T47D (cell line): ENCODE results near the gene BBS9.

Experiments used
- DNase-seq, 2 experiments: peaks; one replicate each; pipeline versions ENCODE4 v3.0.0 to v3.0.0-alpha.2; 2011 to 2012; ENCODE audit warnings: low read depth in 1 of 2, low spot score in 1 of 2
- JUND ChIP-seq: IDR thresholded peaks from 2 replicates; pipeline ENCODE4 v1.6.1; 2012; ENCODE audit warnings: low read depth
- in situ Hi-C: cut with HindIII; loops from 2 replicates; pipeline ENCODE4 v1.10.0; 2016; ENCODE audit warnings: low sequenced_read_pairs, low pct_unique_long_range_greater_than_20kb

BBS9 gene

DNA sequence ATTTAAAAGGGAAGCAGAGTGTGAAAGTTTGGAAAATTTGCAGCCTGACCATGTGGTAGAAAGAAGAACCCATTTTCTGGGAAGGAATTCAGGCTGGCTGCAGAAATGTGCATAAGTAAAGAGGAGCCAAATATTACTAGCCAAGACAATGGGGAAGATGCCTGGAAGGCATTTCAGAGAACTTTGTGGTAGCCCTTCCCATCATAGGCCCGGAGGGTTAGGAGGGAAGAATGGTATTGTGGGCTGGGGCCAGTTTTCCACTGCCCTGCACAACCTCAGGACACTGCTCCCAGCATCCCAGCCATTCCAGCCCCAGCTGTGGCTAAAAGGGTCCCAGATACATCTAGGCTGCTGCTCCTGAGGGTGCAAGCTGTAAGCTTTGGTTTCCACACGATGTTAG is 497.5 kb downstream of the BBS9 start:
- no peak for TF ChIP-seq JUND
- DNase-seq, result no peak
- in situ Hi-C loops, result no loop called here

DNA sequence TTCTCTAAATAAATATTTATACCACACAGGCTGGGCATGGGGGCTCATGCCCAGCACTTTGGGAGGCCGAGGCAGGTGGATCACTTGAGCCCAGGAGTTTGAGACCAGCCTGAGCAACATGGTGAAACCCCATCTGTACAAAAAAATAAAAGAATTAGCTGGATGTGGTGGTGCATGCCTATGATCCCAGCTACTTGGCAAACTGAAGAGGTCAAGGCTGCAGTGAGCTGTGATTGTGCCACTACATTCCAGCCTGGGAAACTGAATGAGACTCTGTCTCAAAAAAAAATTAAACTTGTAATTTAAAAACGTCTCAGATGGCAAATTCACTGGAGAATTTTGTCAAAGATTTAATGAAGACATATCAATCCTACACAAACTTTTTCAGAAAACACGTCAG is 498.4 kb downstream of the BBS9 start:
- no peak for DNase-seq
- TF ChIP-seq JUND, result no peak
- in situ Hi-C loops, result no loop called here

DNA sequence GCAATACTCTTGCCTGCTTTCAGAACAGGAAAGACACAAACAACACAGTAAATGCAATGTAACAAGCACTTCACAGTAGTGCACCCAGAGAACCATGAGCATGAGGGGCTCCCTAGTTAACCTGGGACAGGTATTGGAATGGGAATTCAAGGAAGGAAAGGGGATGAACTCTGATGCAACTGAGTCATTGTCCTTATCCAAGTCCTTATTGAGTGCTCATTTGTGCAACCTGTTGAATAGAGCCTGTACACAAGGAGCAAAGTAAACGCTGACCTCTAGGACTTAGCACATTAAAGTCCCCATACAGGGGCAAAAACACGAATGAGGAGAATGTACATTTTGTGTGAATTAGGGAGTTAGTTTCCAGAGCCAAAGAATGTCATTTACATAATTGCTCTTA is 499.5 kb downstream of the BBS9 start:
- TF ChIP-seq JUND, result no peak
- no peak for DNase-seq
- in situ Hi-C loops, result no loop called here

DNA sequence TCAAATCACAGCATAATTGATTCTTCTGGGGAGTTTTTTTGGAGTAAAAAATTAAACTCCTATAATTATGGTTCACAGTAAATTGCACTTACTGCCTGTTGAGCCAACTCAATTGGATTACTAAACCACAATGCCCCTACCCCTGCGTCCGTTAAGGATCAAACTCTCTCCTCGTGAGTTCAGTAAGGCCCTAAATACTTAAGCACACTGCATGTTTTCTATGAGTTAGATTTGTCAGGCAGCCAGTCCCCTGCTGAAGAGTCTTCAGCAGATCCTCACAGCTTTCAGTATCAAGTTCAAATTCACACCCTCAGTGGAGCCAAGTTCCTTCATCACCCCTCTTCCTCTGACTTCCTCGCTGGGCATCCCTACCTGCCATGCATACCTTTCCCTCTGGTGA is 501.0 kb downstream of the BBS9 start:
- TF ChIP-seq JUND, result no peak
- in situ Hi-C loops, result no loop called here
- no peak for DNase-seq

DNA sequence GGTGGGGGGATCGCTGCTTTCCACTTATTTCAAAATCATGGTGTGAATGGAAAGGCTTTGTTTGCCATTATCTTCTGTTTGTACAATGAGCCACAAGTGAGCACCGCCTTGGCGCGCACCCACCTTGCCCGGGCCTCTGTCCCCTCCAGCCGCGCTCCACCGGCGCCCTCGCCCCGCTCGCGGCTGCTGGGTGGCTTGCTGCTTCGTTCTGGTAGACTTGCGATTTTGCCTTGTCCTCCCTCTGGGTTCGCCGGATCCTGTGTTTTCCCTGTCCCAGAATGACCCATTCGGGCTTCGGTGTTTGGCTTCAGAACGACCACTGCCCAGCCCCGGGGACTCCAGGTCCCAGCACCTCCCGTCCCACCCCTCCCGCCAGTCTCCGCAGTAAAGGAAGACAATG is 503.0 kb downstream of the BBS9 start:
- TF ChIP-seq JUND, result no peak
- in situ Hi-C loops, result no loop called here
- no peak for DNase-seq

DNA sequence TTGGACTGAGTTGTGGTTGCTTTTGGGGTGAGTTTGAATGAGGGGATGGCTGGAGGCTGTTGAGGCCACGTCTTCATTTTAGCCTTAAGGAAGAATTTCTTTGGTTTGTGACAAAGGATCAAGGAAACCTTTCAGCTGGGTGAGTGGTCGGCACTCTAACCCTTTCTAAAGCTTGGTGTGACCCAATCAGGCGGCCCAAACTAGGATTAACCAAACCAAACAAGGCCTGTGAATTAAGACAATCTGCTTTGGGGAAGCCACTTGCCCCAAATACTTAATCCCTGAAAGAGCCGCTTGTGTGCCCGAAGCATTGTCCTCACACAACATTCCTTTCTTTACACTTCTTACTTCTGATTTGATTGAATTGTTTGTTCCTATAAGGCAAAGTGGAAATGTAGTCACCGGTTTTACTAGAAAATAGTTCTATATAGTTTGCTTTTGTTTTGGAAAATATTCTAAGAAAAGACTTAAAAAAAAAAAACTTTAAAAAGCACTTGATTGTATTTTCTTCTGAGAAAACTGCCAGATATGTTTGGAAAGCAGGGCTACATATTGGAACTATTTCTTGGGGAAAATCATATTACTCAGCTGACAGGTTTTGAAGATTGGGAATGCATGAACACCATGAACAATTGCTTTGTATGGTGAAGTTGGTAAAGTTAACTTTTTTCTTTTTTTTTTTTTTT is 503.6 kb downstream of the BBS9 start:
- no peak for DNase-seq
- TF ChIP-seq JUND, result no peak
- in situ Hi-C loops, result no loop called here

DNA sequence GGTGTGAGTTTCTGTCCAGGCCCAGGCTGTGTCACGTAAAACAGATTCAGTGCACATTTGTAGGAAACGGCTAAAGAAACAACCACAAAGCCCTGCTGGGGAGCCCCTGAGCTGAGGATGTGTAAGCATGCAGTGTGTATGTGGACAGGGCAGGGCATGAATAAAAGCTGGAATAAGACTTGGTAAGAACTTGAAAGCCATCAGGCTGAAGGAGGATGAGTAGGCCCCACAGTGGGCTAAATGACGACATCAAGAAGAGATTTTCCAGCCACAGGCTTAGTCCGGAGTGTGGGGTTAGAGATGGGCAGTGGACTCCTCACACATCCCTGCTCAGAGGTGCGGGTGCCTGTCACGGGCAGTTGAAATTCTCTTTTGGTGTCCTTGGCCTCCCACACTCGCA is 505.2 kb downstream of the BBS9 start:
- no peak for DNase-seq
- in situ Hi-C loops, result no loop called here
- TF ChIP-seq JUND, result no peak

DNA sequence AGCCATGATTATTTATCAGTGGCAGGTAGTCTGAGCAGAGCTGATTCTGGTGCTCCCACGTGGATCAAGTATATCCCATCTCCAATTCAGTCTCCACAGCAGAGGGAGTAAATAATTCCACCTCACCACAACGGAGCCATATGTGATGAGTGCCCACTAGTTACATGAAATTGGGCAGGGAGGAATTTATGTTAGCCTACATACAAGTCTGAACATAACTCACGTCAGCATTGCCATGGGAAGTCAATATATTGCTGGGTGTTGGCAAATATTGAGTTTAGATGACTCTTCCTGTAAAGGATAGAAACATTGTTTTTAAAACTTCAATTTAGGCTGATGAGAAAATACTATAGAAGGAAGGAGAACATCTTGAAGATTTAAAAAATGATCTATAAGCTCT is 507.0 kb downstream of the BBS9 start:
- no peak for TF ChIP-seq JUND
- no peak for DNase-seq
- in situ Hi-C loops, result no loop called here

DNA sequence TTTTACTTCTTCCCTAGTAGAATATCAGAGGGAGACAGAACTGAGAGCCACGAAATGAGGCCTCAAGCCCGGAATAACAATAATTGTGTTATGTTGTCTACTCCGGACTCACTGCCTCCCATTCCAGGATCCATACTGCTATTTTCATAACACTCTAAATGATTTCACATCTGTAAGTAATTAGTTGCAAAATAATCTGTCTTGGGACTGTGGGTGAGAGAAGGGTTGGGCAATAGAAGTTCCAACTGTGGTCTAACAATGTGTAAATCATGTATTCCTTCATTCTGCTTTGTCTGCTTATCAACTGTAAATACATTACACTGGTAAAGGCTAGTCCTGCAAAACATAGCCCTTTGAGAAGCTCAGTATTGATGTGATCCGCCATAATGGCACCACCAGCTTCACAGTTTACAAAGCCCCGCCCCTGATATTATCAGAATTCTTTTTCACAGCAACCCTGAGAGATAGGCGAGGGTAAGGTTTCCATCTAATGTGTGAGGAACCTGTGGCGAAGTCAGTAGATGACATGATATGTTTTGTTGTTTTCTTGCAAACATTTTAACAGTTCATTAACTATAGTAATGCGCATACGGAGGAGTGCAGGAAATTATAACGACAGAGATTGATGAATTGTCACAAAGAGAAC is 510.3 kb downstream of the BBS9 start:
- DNase-seq, result no peak
- in situ Hi-C loops, result no loop called here
- TF ChIP-seq JUND, result no peak

DNA sequence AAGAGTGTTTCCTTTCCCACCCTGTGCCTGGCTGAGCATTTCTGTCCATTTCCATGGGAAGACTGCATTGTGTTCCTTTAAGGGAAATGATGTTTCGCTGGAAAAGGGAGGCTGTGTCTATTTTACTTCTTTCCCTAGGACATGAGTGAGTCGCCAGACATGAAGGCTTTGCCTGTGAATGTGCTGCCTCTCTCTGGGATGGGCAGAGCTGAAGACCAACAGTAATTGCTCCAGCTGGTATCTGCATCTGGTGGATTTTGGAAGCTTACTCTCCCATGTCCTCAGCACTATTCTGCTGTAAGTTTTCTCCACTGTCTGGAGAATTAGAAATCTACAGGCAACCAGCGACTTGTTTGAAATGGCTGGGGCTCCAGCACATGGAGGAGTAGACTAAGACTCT is 511.4 kb downstream of the BBS9 start:
- in situ Hi-C loops, result no loop called here

DNA sequence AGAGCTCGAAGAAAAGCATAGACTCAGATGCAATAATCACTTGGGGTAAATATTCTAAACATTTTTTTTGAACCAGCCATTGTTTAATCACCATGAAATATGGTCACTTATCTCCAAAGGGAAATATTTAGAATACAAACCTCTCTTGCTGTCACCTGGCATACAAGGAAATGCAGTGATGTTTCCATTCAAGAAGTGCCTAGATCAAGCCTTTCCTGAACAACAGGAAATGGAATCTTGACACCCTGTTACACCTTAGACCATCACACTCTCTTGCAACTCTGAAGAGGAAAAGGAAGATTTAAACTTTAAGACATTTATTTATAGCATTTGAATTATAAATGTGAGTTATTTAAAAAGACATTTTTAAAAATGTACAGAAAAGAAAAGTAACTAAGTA is 512.9 kb downstream of the BBS9 start:
- TF ChIP-seq JUND, result no peak
- DNase-seq, result peak in 1 of 2 experiments; percentile 26
- in situ Hi-C loops, result no loop called here

More for the DNA sequence above, 511.4 kb downstream of the BBS9 start:
- TF ChIP-seq JUND, result no peak
- DNase-seq, result no peak

DNA sequence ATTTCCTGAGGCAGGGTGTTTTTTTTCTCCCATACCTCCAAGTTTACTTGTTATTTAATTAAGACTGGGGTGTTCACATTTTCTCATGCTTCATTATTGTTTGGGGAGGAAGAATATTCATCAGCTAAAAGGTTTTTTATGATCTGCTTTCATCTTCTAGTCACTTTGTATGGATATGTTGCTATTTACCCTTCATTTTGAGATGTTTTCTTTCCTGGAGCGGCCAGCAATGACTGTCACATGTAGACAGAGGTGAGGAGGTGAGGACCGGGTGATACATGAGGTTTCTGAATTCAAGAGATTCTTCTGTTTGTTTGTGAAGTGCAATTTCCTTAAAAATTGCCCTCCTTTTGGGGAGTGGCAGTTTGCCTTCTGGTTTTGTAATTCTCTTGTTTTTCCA is 514.2 kb downstream of the BBS9 start:
- no peak for TF ChIP-seq JUND
- DNase-seq, result no peak
- in situ Hi-C loops, result no loop called here

DNA sequence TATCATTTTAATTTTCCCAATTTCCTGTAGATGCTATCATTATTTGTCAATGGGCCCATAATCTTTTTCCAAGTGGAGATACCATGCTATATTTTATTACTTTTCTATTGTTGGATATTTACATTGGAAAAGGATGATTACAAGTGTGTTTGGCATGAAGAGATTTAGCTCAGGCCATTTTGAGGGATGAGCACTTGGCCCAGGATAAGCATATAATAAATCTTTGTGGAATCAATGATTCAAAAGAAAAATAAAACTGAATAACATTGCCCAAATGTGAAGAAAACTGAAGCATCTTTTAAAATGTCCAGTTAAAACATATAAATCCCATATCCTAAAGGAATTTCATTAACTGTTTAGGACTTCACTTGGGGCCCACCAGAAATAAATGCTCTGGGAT is 515.1 kb downstream of the BBS9 start:
- no peak for DNase-seq
- in situ Hi-C loops, result no loop called here
- no peak for TF ChIP-seq JUND

DNA sequence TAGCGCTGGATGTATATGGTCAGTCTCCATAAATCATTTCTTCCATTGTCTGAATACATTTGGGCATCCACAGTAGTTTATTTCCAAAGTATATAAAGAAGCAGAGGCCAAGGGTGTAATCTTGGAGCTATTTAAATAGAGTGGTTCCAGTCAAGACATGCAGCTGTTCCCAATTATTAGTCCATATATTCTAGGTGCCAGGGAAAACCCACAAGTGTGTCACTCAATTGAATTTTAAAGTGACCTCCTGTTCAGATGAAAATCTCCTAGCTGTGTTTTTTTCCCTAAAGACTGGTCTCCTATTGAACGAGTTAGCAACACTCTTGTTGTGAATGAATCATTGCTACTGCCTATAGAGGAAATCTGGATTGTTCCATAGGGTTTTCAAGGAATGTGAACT is 515.7 kb downstream of the BBS9 start:
- DNase-seq, result no peak
- in situ Hi-C loops, result no loop called here
- no peak for TF ChIP-seq JUND
